Measurements from ENCODE around the gene RFXAP.

RFXAP gene

GRCh38 chr13:36815062-36815461, 4.0 kb upstream of the RFXAP start:
- DNase-seq (ENCODE audit: low read depth in 2 of 3, low spot score in 2 of 3) = no peak

GRCh38 chr13:36817996-36818803, 822 bp upstream of the RFXAP start:
- no peak for DNase-seq (ENCODE audit: low read depth in 2 of 3, low spot score in 2 of 3)

GRCh38 chr13:36819739-36820090, 693 bp downstream of the RFXAP start:
- peak in 1 of 3 experiments; percentile 12 for DNase-seq (ENCODE audit: low read depth in 2 of 3, low spot score in 2 of 3)

GRCh38 chr13:36820222-36820621, 1.2 kb downstream of the RFXAP start:
- DNase-seq (ENCODE audit: low read depth in 2 of 3, low spot score in 2 of 3) = no peak

- DNase-seq (ENCODE audit: low read depth in 2 of 3, low spot score in 2 of 3) = no peak
Observed at GRCh38 chr13:36822785-36823184, 3.8 kb downstream of the RFXAP start.

GRCh38 chr13:36829753-36830152, 10.7 kb downstream of the RFXAP start:
- DNase-seq (ENCODE audit: low read depth in 2 of 3, low spot score in 2 of 3) = no peak

GRCh38 chr13:36831291-36831690, 12.3 kb downstream of the RFXAP start:
- DNase-seq (ENCODE audit: low read depth in 2 of 3, low spot score in 2 of 3) = no peak

- DNase-seq (ENCODE audit: low read depth in 2 of 3, low spot score in 2 of 3) = no peak
Observed at GRCh38 chr13:36834299-36834698, 15.3 kb downstream of the RFXAP start.

- no peak for DNase-seq (ENCODE audit: low read depth in 2 of 3, low spot score in 2 of 3)
Observed at GRCh38 chr13:36837354-36838092, 18.5 kb downstream of the RFXAP start.

- DNase-seq (ENCODE audit: low read depth in 2 of 3, low spot score in 2 of 3) = no peak
Observed at GRCh38 chr13:36839281-36839680, 20.3 kb downstream of the RFXAP start.

- no peak for DNase-seq (ENCODE audit: low read depth in 2 of 3, low spot score in 2 of 3)
Observed at GRCh38 chr13:36839981-36840380, 21.0 kb downstream of the RFXAP start.

- no peak for DNase-seq (ENCODE audit: low read depth in 2 of 3, low spot score in 2 of 3)
Observed at GRCh38 chr13:36840718-36841250, 21.8 kb downstream of the RFXAP start.

GRCh38 chr13:36841391-36841790, 22.4 kb downstream of the RFXAP start:
- DNase-seq (ENCODE audit: low read depth in 2 of 3, low spot score in 2 of 3) = no peak

GRCh38 chr13:36847606-36848005, 28.6 kb downstream of the RFXAP start:
- DNase-seq (ENCODE audit: low read depth in 2 of 3, low spot score in 2 of 3) = no peak

GRCh38 chr13:36848199-36848982, 29.4 kb downstream of the RFXAP start:
- no peak for DNase-seq (ENCODE audit: low read depth in 2 of 3, low spot score in 2 of 3)

- no peak for DNase-seq (ENCODE audit: low read depth in 2 of 3, low spot score in 2 of 3)
Observed at GRCh38 chr13:36850790-36851438, 31.9 kb downstream of the RFXAP start.

- DNase-seq (ENCODE audit: low read depth in 2 of 3, low spot score in 2 of 3) = no peak
Observed at GRCh38 chr13:36857253-36857652, 38.2 kb downstream of the RFXAP start.

- DNase-seq (ENCODE audit: low read depth in 2 of 3, low spot score in 2 of 3) = no peak
Observed at GRCh38 chr13:36858290-36858689, 39.3 kb downstream of the RFXAP start.

- no peak for DNase-seq (ENCODE audit: low read depth in 2 of 3, low spot score in 2 of 3)
Observed at GRCh38 chr13:36859259-36859658, 40.2 kb downstream of the RFXAP start.

GRCh38 chr13:36862002-36862685, 43.1 kb downstream of the RFXAP start:
- DNase-seq (ENCODE audit: low read depth in 2 of 3, low spot score in 2 of 3) = no peak
